ENCODE data around the gene PRKCA.
A peak's percentile ranks its signal among the peaks of the same experiment; 100 is the strongest.

Gene PRKCA

DNA sequence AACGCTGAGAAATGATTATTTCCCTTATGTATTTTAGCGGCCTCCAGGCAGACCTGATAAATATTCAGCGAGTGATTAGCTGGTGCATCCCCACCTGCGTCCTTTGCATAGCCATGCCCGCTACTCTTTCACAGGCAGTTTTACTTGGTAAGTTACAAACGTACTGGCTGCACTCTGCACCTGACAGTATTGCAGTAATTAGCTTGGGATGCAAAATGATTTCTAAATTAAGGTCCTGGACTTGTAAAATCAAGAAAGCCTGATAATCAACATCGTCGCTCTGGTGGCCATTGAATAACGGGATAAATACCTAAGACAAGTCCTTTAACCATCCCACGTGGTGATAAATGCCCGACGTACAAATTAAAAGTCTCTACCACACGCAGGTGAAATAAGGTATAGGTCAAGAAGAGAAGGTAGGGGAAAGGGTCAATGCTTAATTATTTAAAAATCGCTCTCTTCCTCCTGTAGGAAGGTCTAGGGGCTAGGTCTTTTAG is 998 bp upstream of the PRKCA start:
- intact Hi-C loops (cut with DNase I; ENCODE audit: low total_unique reads), result no loop called here
- no peak for DNase-seq
- TF ChIP-seq, protein P1, sequence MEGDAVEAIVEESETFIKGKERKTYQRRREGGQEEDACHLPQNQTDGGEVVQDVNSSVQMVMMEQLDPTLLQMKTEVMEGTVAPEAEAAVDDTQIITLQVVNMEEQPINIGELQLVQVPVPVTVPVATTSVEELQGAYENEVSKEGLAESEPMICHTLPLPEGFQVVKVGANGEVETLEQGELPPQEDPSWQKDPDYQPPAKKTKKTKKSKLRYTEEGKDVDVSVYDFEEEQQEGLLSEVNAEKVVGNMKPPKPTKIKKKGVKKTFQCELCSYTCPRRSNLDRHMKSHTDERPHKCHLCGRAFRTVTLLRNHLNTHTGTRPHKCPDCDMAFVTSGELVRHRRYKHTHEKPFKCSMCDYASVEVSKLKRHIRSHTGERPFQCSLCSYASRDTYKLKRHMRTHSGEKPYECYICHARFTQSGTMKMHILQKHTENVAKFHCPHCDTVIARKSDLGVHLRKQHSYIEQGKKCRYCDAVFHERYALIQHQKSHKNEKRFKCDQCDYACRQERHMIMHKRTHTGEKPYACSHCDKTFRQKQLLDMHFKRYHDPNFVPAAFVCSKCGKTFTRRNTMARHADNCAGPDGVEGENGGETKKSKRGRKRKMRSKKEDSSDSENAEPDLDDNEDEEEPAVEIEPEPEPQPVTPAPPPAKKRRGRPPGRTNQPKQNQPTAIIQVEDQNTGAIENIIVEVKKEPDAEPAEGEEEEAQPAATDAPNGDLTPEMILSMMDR (IDR thresholded peaks at IDR 0.05), result no peak
- peak overlapping the region; percentile 88 to 96 for H3K4me3 ChIP-seq
- peaks cover 0 to 34% (median 19%) of the 10 kb centered on the region in 4 donors for H3K4me1 ChIP-seq
- H3K9me3 ChIP-seq, result no peaks in the 10 kb centered on the region
- no peaks in the 10 kb centered on the region for H3K36me3 ChIP-seq
- H3K27me3 ChIP-seq, result no peaks in the 10 kb centered on the region
- H3K27ac ChIP-seq, result peak overlapping the region; percentile 80

DNA sequence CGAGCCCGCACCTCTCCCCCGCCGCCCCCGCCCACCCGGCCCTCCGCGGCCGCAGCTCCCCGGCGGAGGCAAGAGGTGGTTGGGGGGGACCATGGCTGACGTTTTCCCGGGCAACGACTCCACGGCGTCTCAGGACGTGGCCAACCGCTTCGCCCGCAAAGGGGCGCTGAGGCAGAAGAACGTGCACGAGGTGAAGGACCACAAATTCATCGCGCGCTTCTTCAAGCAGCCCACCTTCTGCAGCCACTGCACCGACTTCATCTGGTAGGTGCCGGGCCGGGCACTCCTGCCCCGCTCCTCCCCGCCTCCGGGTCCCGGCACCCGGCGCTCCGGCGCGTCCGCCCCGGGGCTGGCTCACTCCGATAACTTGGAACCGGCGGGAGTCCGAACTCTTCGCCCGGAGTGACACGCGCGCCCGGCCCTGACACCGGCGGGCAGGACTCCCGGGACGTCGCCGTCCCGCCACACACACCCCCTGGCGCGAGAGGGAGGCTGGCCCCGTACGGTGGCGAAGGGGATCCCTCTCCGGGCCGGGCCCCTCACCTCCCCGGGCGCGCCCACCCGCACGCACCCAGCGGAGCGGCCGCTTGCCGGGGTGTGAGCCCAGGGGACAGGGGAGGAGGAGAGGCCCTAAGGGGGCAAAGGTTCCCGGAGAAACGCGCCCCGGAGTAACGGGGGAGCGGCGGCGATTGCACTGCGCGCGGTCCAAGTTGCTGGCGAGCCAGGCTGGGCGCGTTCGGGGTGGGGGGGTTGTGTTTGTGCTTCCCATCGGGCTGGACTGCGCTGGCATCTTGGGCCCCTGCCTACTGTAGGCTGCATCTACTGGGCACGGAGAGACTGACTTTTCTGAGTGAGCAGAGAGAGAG is 581 bp downstream of the PRKCA start:
- TF ChIP-seq, protein P1 (IDR thresholded peaks at IDR 0.05), result no peak
- Histone ChIP-seq H3K4me1 (peaks cover 0 to 41% (median 22%) of the 10 kb centered on the region in 4 donors), H3K27me3 (no peaks in the 10 kb centered on the region), H3K4me3 (peak overlapping the region; percentile 88 to 96), H3K9me3 (no peaks in the 10 kb centered on the region), H3K36me3 (no peaks in the 10 kb centered on the region), H3K27ac (peak overlapping the region; percentile 81 to 83)
- DNase-seq, result peak; percentile 36 to 79
- intact Hi-C loops (cut with DNase I; ENCODE audit: low total_unique reads), result no loop called here

DNA sequence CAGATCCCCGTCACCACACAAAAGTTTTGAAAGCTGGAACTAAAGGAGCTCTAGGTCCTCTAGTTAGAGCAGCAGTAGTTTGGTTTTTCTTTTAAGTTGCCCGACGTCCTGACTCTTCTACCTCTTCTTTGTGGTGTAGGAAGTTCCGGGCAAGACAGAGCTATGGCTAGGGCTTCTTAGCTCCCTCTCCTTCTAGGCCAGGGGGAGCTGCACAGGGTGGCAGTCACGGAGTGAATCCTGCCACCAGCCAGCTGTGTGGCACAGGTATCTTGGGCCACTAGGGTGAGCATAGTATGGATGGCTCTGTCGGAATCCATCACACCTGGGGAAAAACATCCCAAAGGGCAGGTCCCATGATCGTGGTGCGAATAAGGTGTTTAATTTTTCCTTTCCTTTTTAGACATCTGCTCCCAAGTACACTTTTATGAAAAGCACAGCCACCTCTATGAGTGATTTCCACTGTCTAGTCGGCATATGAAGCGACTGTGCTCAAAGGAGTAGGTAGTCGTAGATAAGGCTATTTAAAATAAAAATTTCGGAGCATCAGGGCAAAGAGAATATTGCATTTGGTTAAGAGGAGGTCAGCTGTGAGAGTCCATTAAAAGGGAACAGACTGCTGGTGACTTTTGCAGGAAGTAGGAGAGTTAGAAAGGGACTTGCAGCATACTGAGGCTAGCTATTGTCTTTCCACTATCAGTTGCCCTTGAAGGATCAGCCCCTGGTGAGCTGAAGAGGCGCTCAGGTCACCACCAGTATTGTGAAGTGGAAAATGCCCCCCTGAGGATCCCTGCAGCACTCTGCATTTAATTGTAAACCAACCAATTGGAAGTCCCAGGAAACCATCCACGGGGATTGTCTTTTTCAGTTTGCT is 2.1 kb downstream of the PRKCA start:
- peaks cover 0 to 41% (median 22%) of the 10 kb centered on the region in 4 donors for H3K4me1 ChIP-seq
- TF ChIP-seq, protein P1 (IDR thresholded peaks at IDR 0.05), result no peak
- no peak for DNase-seq
- peak overlapping the region in 1 of 2 donors; percentile 81 for H3K27ac ChIP-seq
- no peaks in the 10 kb centered on the region for H3K36me3 ChIP-seq
- no peaks in the 10 kb centered on the region for H3K9me3 ChIP-seq
- H3K4me3 ChIP-seq, result peak overlapping the region in 1 of 2 donors; percentile 88
- H3K27me3 ChIP-seq, result no peaks in the 10 kb centered on the region
- intact Hi-C loops (cut with DNase I; ENCODE audit: low total_unique reads), result no loop called here

DNA sequence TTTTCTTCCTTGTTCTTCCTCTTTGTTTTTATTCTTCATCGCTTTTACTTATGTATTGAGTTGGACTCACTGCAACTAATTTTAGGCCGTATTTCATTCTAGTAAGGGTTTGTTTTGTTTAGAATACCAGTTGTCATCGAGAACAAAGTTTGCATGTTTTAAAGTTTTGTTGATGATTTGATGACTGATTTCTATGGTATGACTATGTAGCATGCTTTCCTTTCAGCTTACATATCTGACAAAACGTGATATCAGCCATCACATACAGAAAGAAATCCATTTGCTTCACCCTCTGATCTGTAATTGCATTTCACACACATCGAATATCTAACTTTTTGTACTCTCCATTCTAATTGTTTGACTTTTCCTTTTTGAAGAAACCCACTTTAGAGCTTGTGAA is 4.0 kb downstream of the PRKCA start:
- peaks cover 0 to 39% (median 19%) of the 10 kb centered on the region in 4 donors for H3K4me1 ChIP-seq
- no peaks in the 10 kb centered on the region for H3K36me3 ChIP-seq
- H3K9me3 ChIP-seq, result no peaks in the 10 kb centered on the region
- intact Hi-C loops (cut with DNase I; ENCODE audit: low total_unique reads), result no loop called here
- TF ChIP-seq, protein P1 (IDR thresholded peaks at IDR 0.05), result no peak
- DNase-seq, result no peak
- H3K27me3 ChIP-seq, result no peaks in the 10 kb centered on the region
- H3K4me3 ChIP-seq, result no peak overlapping the region
- H3K27ac ChIP-seq, result peak overlapping the region in 1 of 2 donors; percentile 22

DNA sequence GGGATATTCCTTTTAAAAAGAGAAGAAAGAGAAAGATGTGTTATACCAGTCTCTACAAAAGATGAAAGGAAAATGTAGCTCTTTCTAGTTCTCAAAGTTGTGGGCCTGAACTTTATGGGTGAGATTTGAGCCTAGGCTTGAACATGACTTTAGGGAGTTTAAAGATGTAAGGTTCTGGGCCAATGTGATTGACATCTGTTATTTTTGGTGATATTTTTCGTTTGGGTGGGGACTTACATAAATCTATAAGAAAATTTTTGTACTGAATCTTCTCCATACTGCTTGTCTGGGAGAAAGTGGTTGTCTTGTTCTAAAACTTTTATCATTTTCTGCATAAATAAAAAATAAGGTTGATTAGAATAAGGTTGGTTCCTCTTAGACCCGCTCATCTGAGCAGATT is 4.8 kb downstream of the PRKCA start:
- intact Hi-C loops (cut with DNase I; ENCODE audit: low total_unique reads), result no loop called here
- TF ChIP-seq, protein P1 (IDR thresholded peaks at IDR 0.05), result no peak
- no peaks in the 10 kb centered on the region for H3K36me3 ChIP-seq
- H3K9me3 ChIP-seq, result no peaks in the 10 kb centered on the region
- DNase-seq, result no peak
- H3K27me3 ChIP-seq, result no peaks in the 10 kb centered on the region
- no peak overlapping the region for H3K27ac ChIP-seq
- H3K4me1 ChIP-seq, result peaks cover 0 to 35% (median 15%) of the 10 kb centered on the region in 4 donors
- H3K4me3 ChIP-seq, result no peak overlapping the region

Measured in tibial artery (tissue), 4 donors.